Measurements from ENCODE around the gene MMRN2.
"Not testable (repeated sequence)": the region's sequence is repeated elsewhere in the genome, so short reads cannot be mapped to it uniquely, and the experiment has no call there.

DNA sequence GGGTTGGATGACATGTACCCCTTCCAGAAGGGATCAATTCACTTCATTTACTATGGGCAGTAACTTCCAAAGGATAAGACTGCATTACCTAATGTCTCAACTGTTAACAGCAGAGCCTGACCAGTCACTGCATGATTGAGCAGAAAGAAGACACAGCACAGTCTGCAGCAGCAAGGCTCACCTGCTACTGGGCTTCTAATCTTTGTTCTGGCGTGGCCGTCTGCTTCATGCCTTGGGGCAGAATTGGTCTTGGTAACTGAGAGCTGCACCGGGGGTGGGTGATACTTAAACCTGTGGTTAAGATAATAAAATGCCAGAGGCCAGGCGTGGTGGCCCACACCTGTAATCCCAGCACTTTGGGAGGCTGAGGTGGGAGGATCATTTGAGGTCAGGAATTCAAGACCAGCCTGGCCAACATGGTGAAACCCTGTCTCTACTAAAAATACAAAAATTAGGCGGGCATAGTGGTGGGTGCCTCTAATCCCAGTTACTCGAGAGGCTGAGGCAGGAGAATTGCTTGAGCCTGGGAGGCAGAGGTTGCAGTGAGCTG lies 23.2 kb downstream of the MMRN2 start:
- TF ChIP-seq POLR2A, POLR2AphosphoS5 (IDR thresholded peaks at IDR 0.05): not testable (repeated sequence)
- TF ChIP-seq, protein P1, sequence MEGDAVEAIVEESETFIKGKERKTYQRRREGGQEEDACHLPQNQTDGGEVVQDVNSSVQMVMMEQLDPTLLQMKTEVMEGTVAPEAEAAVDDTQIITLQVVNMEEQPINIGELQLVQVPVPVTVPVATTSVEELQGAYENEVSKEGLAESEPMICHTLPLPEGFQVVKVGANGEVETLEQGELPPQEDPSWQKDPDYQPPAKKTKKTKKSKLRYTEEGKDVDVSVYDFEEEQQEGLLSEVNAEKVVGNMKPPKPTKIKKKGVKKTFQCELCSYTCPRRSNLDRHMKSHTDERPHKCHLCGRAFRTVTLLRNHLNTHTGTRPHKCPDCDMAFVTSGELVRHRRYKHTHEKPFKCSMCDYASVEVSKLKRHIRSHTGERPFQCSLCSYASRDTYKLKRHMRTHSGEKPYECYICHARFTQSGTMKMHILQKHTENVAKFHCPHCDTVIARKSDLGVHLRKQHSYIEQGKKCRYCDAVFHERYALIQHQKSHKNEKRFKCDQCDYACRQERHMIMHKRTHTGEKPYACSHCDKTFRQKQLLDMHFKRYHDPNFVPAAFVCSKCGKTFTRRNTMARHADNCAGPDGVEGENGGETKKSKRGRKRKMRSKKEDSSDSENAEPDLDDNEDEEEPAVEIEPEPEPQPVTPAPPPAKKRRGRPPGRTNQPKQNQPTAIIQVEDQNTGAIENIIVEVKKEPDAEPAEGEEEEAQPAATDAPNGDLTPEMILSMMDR (IDR thresholded peaks at IDR 0.05): not testable (repeated sequence)

All from breast epithelium (tissue), 3 donors.